ENCODE results near the gene COPB1.

DNA sequence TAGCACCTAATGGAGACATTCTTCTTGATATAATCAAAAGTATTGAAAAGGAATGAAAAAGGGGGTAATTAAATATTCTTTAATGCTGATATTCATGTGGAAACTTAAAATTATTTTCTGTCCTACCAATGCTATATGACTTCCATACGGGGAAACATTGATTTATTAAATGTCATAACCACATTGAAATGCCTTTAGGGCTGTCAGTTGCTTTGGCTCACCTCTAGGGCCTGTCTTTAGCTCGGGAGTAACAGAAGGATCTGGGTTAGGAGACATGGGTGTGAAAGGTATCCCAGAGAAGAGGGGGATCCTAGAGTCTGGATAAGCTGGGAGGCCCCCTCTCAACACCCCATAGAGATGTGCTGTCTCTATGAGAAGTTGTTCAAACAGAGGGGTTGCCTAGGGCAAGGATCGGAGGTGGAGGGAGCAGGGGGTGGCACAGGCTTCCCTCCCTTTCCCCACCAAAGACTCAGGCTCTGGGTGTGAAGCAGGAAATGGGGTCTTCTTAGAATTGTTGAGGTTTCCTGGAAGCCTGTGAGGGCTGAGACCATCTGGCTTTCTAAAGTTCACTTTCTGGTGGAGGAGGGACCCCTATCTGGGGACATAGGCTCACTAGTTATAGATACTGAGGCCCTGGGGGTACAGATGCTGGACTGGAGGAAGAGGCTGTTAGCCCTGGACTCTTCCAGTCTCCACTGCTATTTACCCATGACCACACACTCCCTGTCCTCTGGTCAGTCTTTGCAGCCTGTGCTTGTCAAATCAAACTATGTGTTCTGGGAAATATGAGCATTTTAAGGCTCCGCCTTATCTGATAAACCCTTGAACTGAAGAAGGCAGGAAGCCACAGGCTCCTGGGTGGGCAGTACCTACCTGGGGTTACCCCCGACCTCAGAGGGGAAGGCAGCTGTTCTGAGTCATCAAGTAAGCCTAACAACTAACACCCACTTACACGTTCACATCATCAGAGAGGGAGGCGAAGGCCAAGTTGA is 84.8 kb downstream of the COPB1 start:
- TF ChIP-seq GATA2 (IDR thresholded peaks at IDR 0.05; ENCODE audit: low read depth, low read length) (no peak), GATA3 (IDR thresholded peaks at IDR 0.05; ENCODE audit: low read depth, low read length) (no peak)
